Natural killer cell treated with Interleukin-12 subunit alpha and Interleukin-12 subunit beta and Interleukin-15 and Interleukin-18, amount 100 ng/mL, for 72 hours (primary cell): ENCODE data around the gene PCNA. TPM values are rescaled to one million over a fixed set of nuclear protein-coding genes. Genes with fewer than 3 reads are reported as not detected.
"Not testable (repeated sequence)": the region's sequence is repeated elsewhere in the genome, so short reads cannot be mapped to it uniquely, and the experiment has no call there.

ENCODE experiments used
- ATAC-seq, 2 donors: fragments of 150-1000 bp; cut with Tn5 transposase in 1 of 2; sonication (Bioruptor Pico), chemical (Tn5 transposase) in 1 of 2; 2 replicates each; pipeline ENCODE4 v1.10.0; 2021
- DNase-seq: peaks from one replicate; pipeline ENCODE4 v3.0.0; 2022; ENCODE audit warnings: low spot score
- H3K27ac Mint-ChIP-seq, 2 donors: 1 replicate in 1 of 2; 2 replicates in 1 of 2; pipeline ENCODE4 v1.8.0; 2022; ENCODE audit warnings: mixed read lengths in 2 of 2, mild to moderate bottlenecking in 1 of 2, moderate library complexity in 1 of 2
- H3K27me3 Mint-ChIP-seq, 2 donors: 1 replicate in 1 of 2; 2 replicates in 1 of 2; pipeline ENCODE4 v1.8.0; 2022; ENCODE audit warnings: mixed read lengths in 2 of 2
- H3K36me3 Mint-ChIP-seq: one replicate; pipeline ENCODE4 v1.8.0; 2022; ENCODE audit warnings: mixed read lengths
- H3K4me1 Mint-ChIP-seq, 2 donors: 1 replicate in 1 of 2; 2 replicates in 1 of 2; pipeline ENCODE4 v1.8.0; 2022; ENCODE audit warnings: low read depth in 2 of 2, mixed read lengths in 2 of 2, mild to moderate bottlenecking in 1 of 2
- H3K4me3 Mint-ChIP-seq: one replicate; pipeline ENCODE4 v1.8.0; 2022; ENCODE audit warnings: mixed read lengths
- H3K9me3 Mint-ChIP-seq: 2 replicates; pipeline ENCODE4 v1.8.0; 2022; ENCODE audit warnings: mixed read lengths
- total RNA-seq, 2 donors: library from RNA; stranded (reverse); gene quantifications; one replicate each; pipeline ENCODE4 v1.2.3, GENCODE V29; 2022

PCNA gene
- total RNA-seq, 2 donors from 2014 or later: 288 to 377 TPM

- peak overlapping the region; percentile 22 to 66 for H3K27ac Mint-ChIP-seq
- no peak overlapping the region for H3K4me3 Mint-ChIP-seq
- no peaks in the 10 kb centered on the region for H3K9me3 Mint-ChIP-seq
- peaks cover 5 to 10% of the 10 kb centered on the region in 2 donors for H3K4me1 Mint-ChIP-seq
- H3K27me3 Mint-ChIP-seq: no peaks in the 10 kb centered on the region
- DNase-seq: peak; percentile 70
- ATAC-seq: peak; percentile 74 to 79
- H3K36me3 Mint-ChIP-seq: peaks cover 30% of the 10 kb centered on the region
These were observed 18.9 kb downstream of the PCNA start for GRCh38 chr20:5100684-5101347.

DNA sequence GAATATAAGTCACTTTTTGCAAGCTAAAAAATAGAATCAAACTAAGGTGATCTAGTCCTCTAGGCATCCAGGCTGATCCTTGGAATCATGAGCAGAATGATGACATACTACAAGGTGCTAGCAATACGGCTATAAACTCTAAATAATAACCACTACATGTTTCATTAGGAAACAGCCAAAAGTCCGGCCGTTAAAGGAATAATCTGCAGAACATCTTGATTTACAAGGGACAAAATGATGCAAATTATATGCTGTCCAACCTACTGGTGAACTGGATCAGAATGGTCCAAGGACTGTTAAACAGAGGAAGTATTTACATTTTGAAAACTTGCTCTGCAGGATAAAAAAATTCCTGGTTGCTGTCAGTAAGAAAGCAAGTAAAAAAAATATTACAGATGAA lies 19.8 kb downstream of the PCNA start:
- peaks cover 30% of the 10 kb centered on the region for H3K36me3 Mint-ChIP-seq

GRCh38 chr20:5099009-5099408 lies 20.7 kb downstream of the PCNA start:
- H3K4me1 Mint-ChIP-seq, ATAC-seq, H3K4me3 Mint-ChIP-seq, DNase-seq, H3K27ac Mint-ChIP-seq, H3K9me3 Mint-ChIP-seq, H3K27me3 Mint-ChIP-seq: not testable (repeated sequence)
- H3K36me3 Mint-ChIP-seq: peaks cover 22% of the 10 kb centered on the region

More for the DNA sequence above, 19.8 kb downstream of the PCNA start:
- not testable (repeated sequence) for H3K4me3 Mint-ChIP-seq, H3K9me3 Mint-ChIP-seq, ATAC-seq, H3K27me3 Mint-ChIP-seq, DNase-seq, H3K27ac Mint-ChIP-seq
- H3K4me1 Mint-ChIP-seq: peaks cover 5 to 13% of the 10 kb centered on the region in 2 donors

DNA sequence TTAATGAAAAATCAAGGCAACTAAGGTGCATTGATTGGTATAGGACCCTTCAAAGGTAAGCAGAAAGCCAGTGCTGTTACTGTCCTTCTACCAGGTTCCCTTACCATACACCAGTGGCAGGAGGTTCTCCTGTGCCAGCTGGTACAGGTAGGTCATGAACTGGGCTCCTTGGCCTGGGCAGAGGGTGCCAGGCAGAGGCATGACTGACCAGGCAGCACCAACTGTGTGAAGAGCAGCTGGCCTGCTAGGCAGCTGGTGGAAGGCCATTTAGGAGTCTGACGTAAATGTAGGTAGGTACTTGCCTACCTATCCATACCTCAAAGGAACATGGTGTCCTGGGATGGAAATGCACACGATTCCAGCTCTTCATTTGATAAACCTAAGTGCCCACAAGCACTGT lies 23.3 kb downstream of the PCNA start:
- ATAC-seq (no peak), DNase-seq (no peak)
- Mint-ChIP-seq H3K9me3 (no peaks in the 10 kb centered on the region), H3K4me1 (peaks cover 5 to 6% of the 10 kb centered on the region in 2 donors), H3K27ac (no peak overlapping the region), H3K27me3 (no peaks in the 10 kb centered on the region), H3K4me3 (no peak overlapping the region), H3K36me3 (peaks cover 10% of the 10 kb centered on the region)

GRCh38 chr20:5095931-5096330 lies 23.8 kb downstream of the PCNA start:
- ATAC-seq (no peak), DNase-seq (no peak)
- peaks cover 10% of the 10 kb centered on the region for H3K36me3 Mint-ChIP-seq
- H3K4me3 Mint-ChIP-seq: no peak overlapping the region
- H3K4me1 Mint-ChIP-seq: peaks cover 5 to 6% of the 10 kb centered on the region in 2 donors
- H3K27me3 Mint-ChIP-seq: no peaks in the 10 kb centered on the region
- H3K9me3 Mint-ChIP-seq: no peaks in the 10 kb centered on the region
- H3K27ac Mint-ChIP-seq: no peak overlapping the region

DNA sequence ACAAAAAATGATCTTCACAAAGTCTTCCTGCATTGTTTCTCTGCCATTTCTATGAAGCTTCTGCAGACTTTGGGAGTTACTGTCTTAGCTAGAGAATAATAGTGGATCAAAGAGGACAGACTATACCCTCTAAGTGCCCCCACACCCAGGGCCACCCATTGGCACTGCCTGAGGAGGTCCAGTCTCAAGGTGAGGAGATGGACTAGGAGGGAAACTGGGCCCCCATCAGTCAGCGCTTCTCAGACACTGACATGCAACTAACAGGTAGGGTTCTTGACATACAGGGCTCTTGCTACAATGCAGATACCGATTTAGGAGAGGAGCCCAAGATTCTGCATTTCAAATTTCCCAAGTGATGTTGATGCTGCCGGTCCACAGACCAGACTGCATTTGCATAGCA lies 24.3 kb downstream of the PCNA start:
- Mint-ChIP-seq H3K4me1 (peaks cover 4 to 5% of the 10 kb centered on the region in 2 donors), H3K27me3 (no peaks in the 10 kb centered on the region), H3K36me3 (peaks cover 8% of the 10 kb centered on the region), H3K27ac (peak overlapping the region; percentile 13 to 22), H3K9me3 (no peaks in the 10 kb centered on the region), H3K4me3 (no peak overlapping the region)
- ATAC-seq (no peak), DNase-seq (no peak)

DNA sequence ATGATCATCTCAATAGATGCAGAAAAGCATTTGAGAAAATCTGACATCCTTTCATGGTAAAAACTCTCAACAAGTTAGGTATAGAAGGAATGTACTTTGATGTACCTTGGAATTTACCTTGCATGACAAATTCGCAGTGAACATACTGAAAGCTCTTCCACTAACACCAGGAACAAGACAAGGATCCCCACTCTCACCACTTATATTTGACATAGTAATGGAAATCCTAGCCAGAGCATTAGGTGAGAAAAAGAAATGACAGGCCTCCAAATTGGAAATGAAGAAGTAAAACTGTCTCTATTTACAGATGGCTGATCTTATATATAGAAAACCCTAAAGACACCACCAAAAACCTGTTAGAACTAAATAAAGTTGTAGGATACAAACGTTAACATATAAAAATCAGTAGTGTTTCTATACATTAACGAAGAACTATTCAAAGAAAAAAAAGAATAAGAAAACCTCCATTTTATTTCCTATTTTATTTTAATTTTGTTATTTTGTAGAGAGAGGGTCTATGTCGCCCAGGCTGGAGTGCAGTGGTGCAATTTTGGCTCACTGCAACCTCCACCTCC lies 26.9 kb downstream of the PCNA start:
- Mint-ChIP-seq H3K4me1 (peaks cover 16 to 19% of the 10 kb centered on the region in 2 donors), H3K27ac (no peak overlapping the region)

GRCh38 chr20:5091902-5092301 lies 27.9 kb downstream of the PCNA start:
- no peak for ATAC-seq
- DNase-seq: no peak
- Mint-ChIP-seq H3K4me1 (peaks cover 16 to 19% of the 10 kb centered on the region in 2 donors), H3K4me3 (no peak overlapping the region), H3K9me3 (no peaks in the 10 kb centered on the region), H3K36me3 (no peaks in the 10 kb centered on the region), H3K27ac (no peak overlapping the region), H3K27me3 (no peaks in the 10 kb centered on the region)

More for the DNA sequence above, 26.9 kb downstream of the PCNA start:
- no peak for ATAC-seq
- Mint-ChIP-seq H3K36me3 (no peaks in the 10 kb centered on the region), H3K27me3 (no peaks in the 10 kb centered on the region), H3K9me3 (no peaks in the 10 kb centered on the region), H3K4me3 (no peak overlapping the region)
- no peak for DNase-seq

- Mint-ChIP-seq H3K27ac (peak overlapping the region; percentile 76 to 91), H3K27me3 (no peaks in the 10 kb centered on the region), H3K9me3 (no peaks in the 10 kb centered on the region), H3K36me3 (no peaks in the 10 kb centered on the region), H3K4me3 (peak overlapping the region; percentile 20), H3K4me1 (peaks cover 17 to 19% of the 10 kb centered on the region in 2 donors)
- DNase-seq: no peak
- ATAC-seq: peak; percentile 63 to 91
These were observed 29.6 kb downstream of the PCNA start for GRCh38 chr20:5090191-5090590.

DNA sequence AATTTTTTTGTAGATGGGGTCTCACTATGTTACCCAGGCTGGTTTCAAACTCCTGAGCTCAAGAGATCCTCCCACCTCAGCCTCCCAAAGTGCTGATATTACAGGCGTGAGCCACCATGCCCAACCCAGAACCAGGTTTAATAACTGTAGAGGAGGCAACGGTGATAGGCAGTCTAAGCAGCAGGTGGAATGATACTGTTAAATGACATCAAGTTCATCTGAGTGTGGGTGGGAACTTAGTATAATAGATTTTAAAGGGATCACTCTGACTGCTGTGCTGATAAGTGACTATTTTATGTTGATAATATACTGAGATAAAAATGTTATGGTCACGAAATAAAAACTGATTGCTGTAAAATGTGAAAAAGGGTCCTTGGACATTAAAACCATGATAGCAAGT lies 31.1 kb downstream of the PCNA start:
- ATAC-seq: no peak
- H3K4me3 Mint-ChIP-seq: no peak overlapping the region
- peaks cover 17 to 19% of the 10 kb centered on the region in 2 donors for H3K4me1 Mint-ChIP-seq
- no peaks in the 10 kb centered on the region for H3K9me3 Mint-ChIP-seq
- no peak for DNase-seq
- no peaks in the 10 kb centered on the region for H3K36me3 Mint-ChIP-seq
- no peaks in the 10 kb centered on the region for H3K27me3 Mint-ChIP-seq
- H3K27ac Mint-ChIP-seq: peak overlapping the region; percentile 76 to 91

DNA sequence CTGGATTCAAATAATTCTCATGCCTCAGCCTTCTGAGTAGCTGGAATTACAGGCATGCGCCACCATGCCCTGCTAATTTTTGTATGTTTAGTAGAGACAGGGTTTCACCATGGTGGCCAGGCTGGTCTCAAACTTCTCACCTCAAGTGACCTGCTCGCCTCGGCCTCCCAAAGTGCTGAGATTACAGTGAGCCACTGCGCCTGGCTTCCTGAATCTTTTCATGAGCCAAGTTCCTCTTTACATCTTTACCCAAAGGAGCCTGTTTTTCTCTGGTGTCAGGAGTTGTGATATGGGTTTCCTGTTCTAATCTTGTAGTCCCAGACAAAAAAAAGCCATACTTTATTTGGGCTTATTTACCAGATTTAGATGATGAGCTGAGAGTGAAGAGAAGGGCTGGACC lies 34.4 kb downstream of the PCNA start:
- Mint-ChIP-seq H3K36me3 (no peaks in the 10 kb centered on the region), H3K27me3 (no peaks in the 10 kb centered on the region), H3K27ac (peak overlapping the region; percentile 35 to 50), H3K4me1 (peaks cover 25 to 26% of the 10 kb centered on the region in 2 donors), H3K9me3 (no peaks in the 10 kb centered on the region), H3K4me3 (no peak overlapping the region)
- ATAC-seq (no peak), DNase-seq (no peak)

DNA sequence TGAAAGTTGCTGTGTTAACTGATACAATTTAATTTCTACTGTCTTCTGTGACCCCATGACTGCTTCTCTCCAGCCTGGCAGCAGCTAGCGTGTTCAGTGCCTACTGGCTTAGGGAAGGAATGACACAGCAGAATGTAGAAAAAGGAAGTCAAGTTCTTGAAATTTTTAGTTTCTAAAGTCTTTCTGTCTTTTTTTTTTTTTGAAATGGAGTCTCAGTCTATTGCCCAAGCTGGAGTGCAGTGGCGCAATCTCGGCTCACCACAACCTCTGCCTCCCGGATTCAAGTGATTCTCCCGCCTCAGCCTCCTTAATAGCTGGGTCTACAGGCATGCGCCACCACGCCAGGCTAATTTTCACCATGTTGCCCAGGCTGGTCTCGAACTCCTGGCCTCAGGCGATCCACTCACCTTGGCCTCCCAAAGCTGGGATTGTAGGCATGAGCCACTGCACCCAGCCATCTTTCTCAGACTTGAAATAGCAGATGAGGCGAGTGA lies 39.3 kb downstream of the PCNA start:
- peak; percentile 65 for DNase-seq
- H3K4me1 Mint-ChIP-seq: peaks cover 38 to 43% of the 10 kb centered on the region in 2 donors
- H3K36me3 Mint-ChIP-seq: no peaks in the 10 kb centered on the region
- no peaks in the 10 kb centered on the region for H3K9me3 Mint-ChIP-seq
- H3K27me3 Mint-ChIP-seq: no peaks in the 10 kb centered on the region
- peak overlapping the region; percentile 93 to 96 for H3K27ac Mint-ChIP-seq
- ATAC-seq: peak; percentile 65 to 79
- peak overlapping the region; percentile 82 for H3K4me3 Mint-ChIP-seq

- Mint-ChIP-seq H3K27ac (peak overlapping the region; percentile 93 to 96), H3K27me3 (no peaks in the 10 kb centered on the region)
These were observed 41.3 kb downstream of the PCNA start for GRCh38 chr20:5078399-5078958.

DNA sequence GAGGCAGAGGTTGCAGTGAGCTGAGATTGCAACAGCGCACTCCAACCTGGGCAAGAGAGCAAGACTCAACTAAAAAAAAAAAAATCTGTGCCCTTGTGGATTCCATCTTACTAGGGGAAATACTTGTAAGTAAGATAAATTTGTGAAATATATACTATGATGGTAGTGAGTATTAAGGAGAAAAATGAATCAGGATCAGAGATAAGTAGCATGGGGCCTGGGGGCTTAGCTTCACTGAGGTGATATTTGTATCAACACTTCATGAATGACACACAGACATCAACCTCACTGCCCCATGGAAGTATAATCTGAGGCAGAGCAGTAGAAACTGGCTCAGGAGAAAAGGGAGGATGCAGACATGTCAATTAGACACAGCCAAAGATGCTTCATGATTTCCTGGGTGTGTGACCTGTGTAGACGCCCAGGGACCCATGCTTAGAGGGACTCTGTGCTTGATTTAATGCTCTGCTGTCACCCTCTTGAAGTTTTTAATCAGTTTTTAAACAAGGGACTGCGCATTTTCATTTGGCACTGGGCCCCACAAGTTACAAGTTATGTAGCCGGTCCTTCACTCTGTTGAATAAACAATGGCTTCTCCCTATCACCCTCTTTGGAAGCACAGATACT lies 41.9 kb downstream of the PCNA start:
- H3K9me3 Mint-ChIP-seq: no peaks in the 10 kb centered on the region
- H3K4me3 Mint-ChIP-seq: peak overlapping the region; percentile 82
- DNase-seq (no peak), ATAC-seq (peak; percentile 37 to 60)
- no peaks in the 10 kb centered on the region for H3K36me3 Mint-ChIP-seq
- no peaks in the 10 kb centered on the region for H3K27me3 Mint-ChIP-seq
- H3K27ac Mint-ChIP-seq: peak overlapping the region; percentile 93 to 96
- H3K4me1 Mint-ChIP-seq: peaks cover 41 to 43% of the 10 kb centered on the region in 2 donors

More at GRCh38 chr20:5078399-5078958, 41.3 kb downstream of the PCNA start:
- H3K4me3 Mint-ChIP-seq: peak overlapping the region; percentile 82
- peak; percentile 95 for ATAC-seq
- peaks cover 38 to 43% of the 10 kb centered on the region in 2 donors for H3K4me1 Mint-ChIP-seq
- H3K9me3 Mint-ChIP-seq: no peaks in the 10 kb centered on the region
- peak; percentile 91 for DNase-seq
- no peaks in the 10 kb centered on the region for H3K36me3 Mint-ChIP-seq
